Stimulated activated CD4-positive, alpha-beta T cell treated with anti-CD3 and anti-CD28 coated beads, Interleukin-4, amount 100 ng/mL, for 4 hours (primary cell): Measurements from ENCODE around the gene CCDC116.
"Not testable (repeated sequence)": the region's sequence is repeated elsewhere in the genome, so short reads cannot be mapped to it uniquely, and the experiment has no call there.

Source experiments
- DNase-seq, 2 experiments: peaks; one replicate each; pipeline ENCODE4 v3.0.0-alpha.2; 2020

CCDC116 gene

GRCh38 chr22:21611210-21611977 lies 21.2 kb upstream of the CCDC116 start:
- no peak for DNase-seq

- no peak for DNase-seq
Observed at GRCh38 chr22:21612858-21613257, 19.7 kb upstream of the CCDC116 start.

- no peak for DNase-seq
Observed at GRCh38 chr22:21613553-21614233, 18.9 kb upstream of the CCDC116 start.

- no peak for DNase-seq
Observed at GRCh38 chr22:21615731-21616130, 16.8 kb upstream of the CCDC116 start.

GRCh38 chr22:21617337-21617736 lies 15.2 kb upstream of the CCDC116 start:
- not testable (repeated sequence) for DNase-seq

GRCh38 chr22:21621025-21621424 lies 11.5 kb upstream of the CCDC116 start:
- DNase-seq, result no peak

DNA sequence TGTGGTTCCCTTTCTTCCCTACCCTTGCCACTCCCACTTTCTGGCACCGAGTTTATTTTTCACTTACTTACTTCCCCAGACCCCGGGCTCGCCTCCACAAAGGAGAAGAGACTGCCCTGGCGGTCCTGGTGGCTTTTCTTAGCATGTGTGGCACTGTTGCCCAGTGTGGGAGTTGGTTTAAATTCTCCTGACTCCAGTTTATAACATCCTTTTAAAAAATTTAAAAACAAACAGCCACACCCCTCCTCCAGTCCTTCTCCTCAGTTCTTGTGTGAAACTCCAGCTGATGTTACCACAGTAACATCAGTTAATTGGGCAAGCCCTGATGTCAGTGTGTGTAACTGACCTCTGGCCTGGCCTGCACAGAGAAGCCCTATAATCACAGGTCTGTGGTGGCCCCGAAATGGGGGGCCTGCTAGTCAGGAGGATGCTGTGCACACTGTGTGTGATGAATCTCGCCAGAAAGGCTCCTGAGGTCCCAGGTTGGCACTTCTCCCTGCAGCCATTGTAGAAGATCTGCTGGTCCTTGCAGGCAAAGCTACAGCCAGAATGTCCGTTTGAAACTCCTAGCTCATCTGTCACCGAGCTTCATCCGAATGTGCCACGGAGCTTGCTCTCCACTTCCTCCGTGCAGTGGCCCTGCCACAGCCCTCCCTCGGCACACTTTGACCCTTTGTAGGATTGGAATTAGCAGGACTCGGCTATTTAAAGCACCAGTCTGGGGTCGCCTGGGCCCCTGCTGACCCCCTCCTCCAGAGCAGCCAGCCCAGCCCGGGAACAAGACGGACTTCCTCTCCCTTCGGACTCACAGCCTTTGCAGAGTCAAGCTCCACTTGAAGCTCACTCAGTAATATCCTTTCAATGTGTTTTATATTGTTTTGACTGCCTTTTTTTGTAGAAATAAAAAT lies 10.3 kb upstream of the CCDC116 start:
- no peak for DNase-seq

- DNase-seq, result no peak
Observed at GRCh38 chr22:21622919-21623647, 9.5 kb upstream of the CCDC116 start.

DNA sequence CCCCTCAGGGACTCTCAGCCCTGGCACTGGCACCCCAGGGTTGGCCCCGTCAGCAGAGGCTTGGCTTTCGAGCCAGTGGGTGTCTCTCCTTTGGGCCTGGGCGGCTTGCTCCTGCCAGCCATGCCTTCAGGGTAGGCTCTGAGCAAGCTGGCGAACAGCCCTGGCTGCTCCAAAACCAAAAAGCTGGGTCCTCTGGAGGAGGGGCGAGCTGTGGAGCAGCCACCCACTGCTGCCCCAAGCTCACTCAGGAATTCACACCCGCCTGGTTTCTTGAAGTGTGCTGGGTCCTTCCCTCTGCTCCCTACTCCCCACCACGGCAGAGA lies 9.0 kb upstream of the CCDC116 start:
- DNase-seq, result no peak

DNA sequence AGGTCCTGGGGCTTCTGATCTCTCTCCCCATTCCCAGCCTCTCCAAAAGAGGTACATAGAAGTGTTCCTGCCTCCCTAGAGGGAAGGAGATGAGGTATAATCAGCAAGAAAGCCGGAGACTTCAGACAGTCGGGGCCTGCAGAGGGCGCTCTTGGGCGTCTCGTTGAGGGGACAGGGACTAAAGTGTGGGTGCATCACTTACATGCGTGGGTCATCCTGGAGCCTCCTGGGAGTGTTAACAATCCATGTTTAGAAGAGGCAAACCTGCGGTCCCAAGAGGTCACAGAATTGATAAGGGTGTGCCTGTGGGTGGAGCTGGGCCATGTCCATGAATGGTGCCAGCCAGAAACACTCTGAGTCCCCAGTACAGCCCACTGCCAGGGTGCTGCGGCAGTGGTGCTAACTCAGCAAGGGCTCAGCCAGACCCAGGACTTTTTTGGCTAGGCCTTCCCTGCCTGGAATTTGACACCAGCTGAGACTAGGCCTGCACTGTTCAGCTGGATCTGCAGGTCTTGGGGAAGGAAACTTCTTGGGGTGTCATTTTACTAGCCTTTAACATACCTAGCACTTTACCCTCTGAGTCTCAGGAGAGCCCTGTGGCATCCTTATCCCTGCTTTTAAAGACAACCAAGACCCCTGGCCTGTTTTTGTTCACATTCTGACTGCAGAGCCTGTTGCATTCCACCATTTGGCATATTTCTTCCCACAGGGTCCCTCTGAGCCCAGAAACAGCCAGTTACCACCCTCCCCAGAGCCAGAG lies 8.3 kb upstream of the CCDC116 start:
- DNase-seq, result peak in 1 of 2 experiments; percentile 43

DNA sequence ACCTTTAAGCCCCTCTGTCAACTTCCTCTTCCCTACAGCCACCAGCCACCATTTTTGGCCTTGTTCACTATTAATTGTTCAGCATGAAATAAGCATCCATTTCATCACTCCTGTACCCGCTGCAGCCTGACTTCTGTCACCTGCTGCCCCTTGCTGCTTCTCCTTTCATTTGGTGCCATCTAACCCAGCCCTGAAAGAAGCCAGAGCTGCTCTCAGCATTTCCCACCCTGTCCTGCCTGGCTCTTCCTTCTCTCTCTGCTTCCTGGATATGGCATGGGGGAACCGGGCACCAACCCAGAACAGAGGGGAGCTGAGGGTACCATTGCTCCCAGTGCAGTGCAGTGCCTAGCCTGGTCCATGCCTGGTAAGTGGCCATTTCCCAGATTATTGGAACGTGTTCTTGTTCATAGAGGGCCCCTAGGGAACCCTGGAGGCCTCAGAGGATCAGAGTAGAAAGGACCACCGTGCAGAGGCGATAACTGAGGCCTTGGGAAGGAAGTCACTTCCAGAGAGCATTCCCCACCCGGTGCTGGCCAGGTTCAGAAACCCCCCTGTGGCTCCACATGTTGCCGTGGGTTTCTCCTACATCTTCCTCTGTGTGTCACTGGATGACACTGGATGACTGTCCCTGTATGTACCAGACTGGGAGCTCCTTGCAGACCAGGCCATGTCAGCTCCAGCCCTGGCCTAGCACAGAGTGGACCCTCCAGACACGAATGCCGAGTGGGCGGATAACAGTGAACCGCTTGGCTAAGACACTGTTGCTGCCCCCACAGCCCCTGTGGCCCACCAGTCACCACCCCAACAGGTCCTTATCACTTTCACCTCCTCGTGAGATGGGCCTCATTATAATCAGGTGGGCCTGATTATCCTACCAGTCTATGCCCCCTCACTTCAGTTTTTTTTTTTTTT lies 7.4 kb upstream of the CCDC116 start:
- DNase-seq, result no peak

DNA sequence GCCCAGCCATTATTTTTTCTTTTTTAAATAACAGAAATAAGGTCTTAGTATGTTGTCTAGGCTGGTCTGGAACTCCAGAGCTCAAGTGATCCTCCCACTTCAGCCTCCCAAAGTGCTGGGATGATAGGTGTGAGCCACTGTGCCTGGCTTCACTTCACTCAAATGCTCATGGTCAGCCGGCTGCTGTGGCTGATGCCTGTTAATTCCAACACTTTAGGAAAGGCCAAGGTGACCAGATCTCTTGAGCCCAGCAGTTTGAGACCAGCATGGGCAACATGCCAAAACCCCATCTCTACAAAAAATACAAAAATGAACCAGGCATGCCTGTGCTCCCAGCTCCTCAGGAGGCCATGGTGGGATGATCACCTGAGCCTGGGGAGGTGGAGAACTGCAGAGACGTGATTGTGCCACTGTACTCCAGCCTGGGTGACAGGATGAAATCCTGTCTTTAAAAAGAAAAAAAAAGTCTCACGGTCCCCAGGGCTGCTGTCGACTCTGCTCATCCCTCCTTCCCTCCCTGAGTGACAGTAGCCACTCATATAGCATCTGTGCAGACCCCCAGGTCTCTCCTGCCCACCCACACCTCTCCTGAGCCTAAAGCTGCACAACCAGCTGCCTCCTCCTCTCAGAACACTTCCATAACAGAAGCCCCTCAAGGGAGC lies 6.4 kb upstream of the CCDC116 start:
- DNase-seq, result no peak

- DNase-seq, result no peak
Observed at GRCh38 chr22:21626735-21627469, 5.7 kb upstream of the CCDC116 start.

- DNase-seq, result no peak
Observed at GRCh38 chr22:21628386-21629254, 3.9 kb upstream of the CCDC116 start.

- peak; percentile 93 to 97 for DNase-seq
Observed at GRCh38 chr22:21629255-21630149, 3.1 kb upstream of the CCDC116 start, which contains the start of gene YDJC. Gene YDJC, minus strand, starts transcription at chr22:21630022. Its CDS starts 8 bp downstream, at chr22:21630014.

DNA sequence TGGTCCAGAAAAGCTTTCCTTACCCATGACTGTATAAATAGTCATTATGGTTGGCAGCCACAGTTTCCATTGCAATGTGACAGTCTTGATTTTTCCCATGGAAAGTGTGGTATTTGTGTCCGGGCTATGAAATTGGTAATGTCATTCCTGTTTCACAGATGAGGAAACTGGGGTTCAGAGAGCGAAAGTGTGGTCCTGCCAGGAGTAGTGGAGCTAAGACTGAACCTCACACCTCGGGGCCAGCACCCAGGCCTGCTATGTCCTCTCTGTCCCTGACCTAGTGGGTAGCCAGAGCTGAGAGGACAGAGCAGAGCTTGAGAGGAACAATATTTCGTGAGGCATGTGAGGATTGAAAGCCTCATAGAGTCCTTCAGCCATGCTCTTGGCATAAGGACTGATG lies 1.5 kb upstream of the CCDC116 start:
- DNase-seq, result no peak

GRCh38 chr22:21632931-21633330 lies 371 bp downstream of the CCDC116 start:
- no peak for DNase-seq
